Neural cell (in vitro differentiated cells): Measurements from ENCODE around the gene TLE7. TPM values are rescaled to one million over a fixed set of nuclear protein-coding genes. Genes with fewer than 3 reads are reported as not detected.

Experiments used
- H2AFZ ChIP-seq: fragments of 200-600, 300-800 bp; sonication (generic), shearing (Covaris generic); 2 replicates; pipeline ENCODE4 v1.6.0; 2014; ENCODE audit warnings: low read depth, mild to moderate bottlenecking, antibody characterized with exemption, low read length, moderate library complexity
- H3F3A ChIP-seq: fragments of 200-600 bp; shearing (Covaris generic); 2 replicates; pipeline ENCODE4 v1.6.1; 2016; ENCODE audit warnings: mild to moderate bottlenecking, moderate library complexity, mixed read lengths, antibody characterized with exemption, low read length; ENCODE audit not compliant: insufficient read depth, poor library complexity, severe bottlenecking
- H3K27ac ChIP-seq: fragments of 200-600, 300-800 bp; sonication (generic), shearing (Covaris generic); 2 replicates; pipeline ENCODE4 v1.5.1; 2014; ENCODE audit warnings: mild to moderate bottlenecking, low read length, moderate library complexity
- H3K27me3 ChIP-seq: fragments of 300-800, 200-600 bp; sonication (generic), shearing (Covaris generic); 2 replicates; pipeline ENCODE4 v1.6.0; 2014; ENCODE audit warnings: mild to moderate bottlenecking, low read depth, low read length, moderate library complexity; ENCODE audit not compliant: insufficient read depth
- H3K36me3 ChIP-seq: fragments of 300-800, 200-600 bp; sonication (generic), shearing (Covaris generic); 2 replicates; pipeline ENCODE4 v1.5.1; 2014; ENCODE audit warnings: mild to moderate bottlenecking, antibody characterized with exemption, low read length, moderate library complexity; ENCODE audit not compliant: insufficient read depth
- H3K4me2 ChIP-seq: fragments of 300-800, 200-600 bp; sonication (generic), shearing (Covaris generic); 2 replicates; pipeline ENCODE4 v1.6.0; 2014; ENCODE audit warnings: mild to moderate bottlenecking, low read length
- H3K4me3 ChIP-seq: fragments of 300-800, 200-600 bp; sonication (generic), shearing (Covaris generic); 2 replicates; pipeline ENCODE4 v1.5.1; 2014; ENCODE audit warnings: mild to moderate bottlenecking, low read length, moderate library complexity
- H3K79me2 ChIP-seq: fragments of 200-600 bp; shearing (Covaris generic); replicated peaks from 2 replicates; pipeline ENCODE4 v1.6.0; 2014; ENCODE audit warnings: mild to moderate bottlenecking, low read length, moderate library complexity; ENCODE audit not compliant: insufficient read depth
- H3K9ac ChIP-seq: fragments of 300-800, 200-600 bp; sonication (generic), shearing (Covaris generic); 2 replicates; pipeline ENCODE4 v1.6.1; 2016; ENCODE audit warnings: mild to moderate bottlenecking, low read length, mixed read lengths
- H3K9me2 ChIP-seq: fragments of 200-600 bp; shearing (Covaris generic); 2 replicates; pipeline ENCODE4 v1.6.1; 2016; ENCODE audit warnings: mild to moderate bottlenecking, low read length, mixed read lengths; ENCODE audit not compliant: insufficient read depth
- H3K9me3 ChIP-seq: fragments of 200-600, 300-800 bp; sonication (generic), shearing (Covaris generic); 2 replicates; pipeline ENCODE4 v1.6.1; 2016; ENCODE audit warnings: mild to moderate bottlenecking, mixed run types, low read length, moderate library complexity, mixed read lengths
- H4K20me1 ChIP-seq: fragments of 200-600 bp; shearing (Covaris generic); 2 replicates; pipeline ENCODE4 v1.6.1; 2016; ENCODE audit warnings: mild to moderate bottlenecking, mixed run types; ENCODE audit not compliant: insufficient read depth
- CTCF ChIP-seq: fragments of 450-650 bp; IDR thresholded peaks from 2 replicates; pipeline ENCODE4 v1.5.1; 2014; ENCODE audit warnings: antibody characterized with exemption, mild to moderate bottlenecking, moderate library complexity; ENCODE audit not compliant: poor library complexity, severe bottlenecking
- EP300 ChIP-seq: fragments of 450-650 bp; conservative IDR thresholded peaks from 2 replicates; pipeline ENCODE4 v1.6.1; 2014; ENCODE audit warnings: antibody characterized with exemption, mild to moderate bottlenecking, moderate library complexity; ENCODE audit not compliant: poor library complexity, severe bottlenecking
- EZH2 ChIP-seq: fragments of 200-600, 300-800 bp; shearing (Covaris generic), sonication (generic); IDR thresholded peaks from 2 replicates; pipeline ENCODE4 v1.6.1; 2014; ENCODE audit warnings: antibody characterized with exemption, low read length, borderline replicate concordance, mild to moderate bottlenecking; ENCODE audit not compliant: insufficient read depth, poor library complexity, severe bottlenecking
- MXI1 ChIP-seq: fragments of 450-650 bp; conservative IDR thresholded peaks from 2 replicates; pipeline ENCODE4 v1.6.1; 2014; ENCODE audit warnings: antibody characterized with exemption, mild to moderate bottlenecking; ENCODE audit not compliant: poor library complexity, severe bottlenecking
- POLR2AphosphoS5 ChIP-seq: IDR thresholded peaks from 2 replicates; pipeline ENCODE4 v1.6.1; 2012
- RAD21 ChIP-seq: fragments of 450-650 bp; conservative IDR thresholded peaks from 2 replicates; pipeline ENCODE4 v1.6.1; 2014; ENCODE audit warnings: antibody characterized with exemption, mild to moderate bottlenecking, moderate library complexity
- SMC3 ChIP-seq: fragments of 450-650 bp; conservative IDR thresholded peaks from 2 replicates; pipeline ENCODE4 v1.6.1; 2014; ENCODE audit warnings: antibody characterized with exemption, mild to moderate bottlenecking, moderate library complexity; ENCODE audit not compliant: poor library complexity
- TAF1 ChIP-seq: IDR thresholded peaks from 2 replicates; pipeline ENCODE4 v1.6.1; 2012; ENCODE audit warnings: low read depth
- polyA plus RNA-seq: library from polyadenylated mRNA; depleted of rRNA; stranded (reverse); fragments of >200 nt; gene quantifications from 2 replicates; pipeline ENCODE4 v1.2.3, GENCODE V29; 2014
- TF ChIP-seq, protein P1 (sequence below): IDR thresholded peaks from 2 replicates; pipeline ENCODE4 v1.6.1; 2012; ENCODE audit warnings: borderline replicate concordance

TLE7 gene
- polyA plus RNA-seq, 1 donor from 2014 or later: not detected

GRCh38 chr16:71414038-71414437, 27.8 kb downstream of the TLE7 start:
- H3K4me3 ChIP-seq: no peak overlapping the region

DNA sequence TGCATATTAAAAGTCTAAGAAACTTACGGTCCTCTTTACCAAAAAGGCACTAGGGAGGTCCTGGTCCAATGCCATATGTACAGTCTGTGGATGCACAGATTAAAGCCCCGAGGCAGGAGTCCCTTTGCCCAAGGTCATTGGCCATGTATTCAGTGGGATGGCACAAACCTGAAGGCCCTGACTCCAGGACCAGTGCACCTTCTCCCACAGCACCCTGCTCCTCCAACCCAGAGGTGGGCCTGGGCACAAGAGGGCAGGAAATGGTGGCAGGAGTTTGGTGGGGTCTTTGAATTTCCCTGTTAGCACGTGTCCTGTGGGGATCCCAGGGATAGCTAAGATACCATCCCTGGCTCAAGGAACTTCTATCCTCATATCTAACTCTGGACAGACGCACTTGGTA, 28.5 kb downstream of the TLE7 start:
- TF ChIP-seq EP300 (no peak), MXI1 (no peak), CTCF (no peak), RAD21 (no peak), EZH2 (no peak), SMC3 (no peak), POLR2AphosphoS5 (no peak), TAF1 (no peak)
- TF ChIP-seq, protein P1, sequence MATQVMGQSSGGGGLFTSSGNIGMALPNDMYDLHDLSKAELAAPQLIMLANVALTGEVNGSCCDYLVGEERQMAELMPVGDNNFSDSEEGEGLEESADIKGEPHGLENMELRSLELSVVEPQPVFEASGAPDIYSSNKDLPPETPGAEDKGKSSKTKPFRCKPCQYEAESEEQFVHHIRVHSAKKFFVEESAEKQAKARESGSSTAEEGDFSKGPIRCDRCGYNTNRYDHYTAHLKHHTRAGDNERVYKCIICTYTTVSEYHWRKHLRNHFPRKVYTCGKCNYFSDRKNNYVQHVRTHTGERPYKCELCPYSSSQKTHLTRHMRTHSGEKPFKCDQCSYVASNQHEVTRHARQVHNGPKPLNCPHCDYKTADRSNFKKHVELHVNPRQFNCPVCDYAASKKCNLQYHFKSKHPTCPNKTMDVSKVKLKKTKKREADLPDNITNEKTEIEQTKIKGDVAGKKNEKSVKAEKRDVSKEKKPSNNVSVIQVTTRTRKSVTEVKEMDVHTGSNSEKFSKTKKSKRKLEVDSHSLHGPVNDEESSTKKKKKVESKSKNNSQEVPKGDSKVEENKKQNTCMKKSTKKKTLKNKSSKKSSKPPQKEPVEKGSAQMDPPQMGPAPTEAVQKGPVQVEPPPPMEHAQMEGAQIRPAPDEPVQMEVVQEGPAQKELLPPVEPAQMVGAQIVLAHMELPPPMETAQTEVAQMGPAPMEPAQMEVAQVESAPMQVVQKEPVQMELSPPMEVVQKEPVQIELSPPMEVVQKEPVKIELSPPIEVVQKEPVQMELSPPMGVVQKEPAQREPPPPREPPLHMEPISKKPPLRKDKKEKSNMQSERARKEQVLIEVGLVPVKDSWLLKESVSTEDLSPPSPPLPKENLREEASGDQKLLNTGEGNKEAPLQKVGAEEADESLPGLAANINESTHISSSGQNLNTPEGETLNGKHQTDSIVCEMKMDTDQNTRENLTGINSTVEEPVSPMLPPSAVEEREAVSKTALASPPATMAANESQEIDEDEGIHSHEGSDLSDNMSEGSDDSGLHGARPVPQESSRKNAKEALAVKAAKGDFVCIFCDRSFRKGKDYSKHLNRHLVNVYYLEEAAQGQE: no peak
- Histone ChIP-seq H3K9me3 (no peaks in the 10 kb centered on the region), H3K79me2 (no peaks in the 10 kb centered on the region), H3K9ac (no peak overlapping the region), H3F3A (no peaks in the 10 kb centered on the region), H3K27me3 (no peaks in the 10 kb centered on the region), H3K4me3 (no peak overlapping the region), H3K36me3 (no peaks in the 10 kb centered on the region), H3K27ac (no peak overlapping the region), H3K4me2 (no peak overlapping the region), H2AFZ (no peak overlapping the region), H3K9me2 (no peaks in the 10 kb centered on the region), H4K20me1 (no peaks in the 10 kb centered on the region)

More at GRCh38 chr16:71414038-71414437, 27.8 kb downstream of the TLE7 start:
- no peak overlapping the region for H3K4me2 ChIP-seq
- H3K36me3 ChIP-seq: no peaks in the 10 kb centered on the region
- no peak overlapping the region for H2AFZ ChIP-seq
- no peaks in the 10 kb centered on the region for H4K20me1 ChIP-seq
- H3K9ac ChIP-seq: no peak overlapping the region
- H3K27ac ChIP-seq: no peak overlapping the region
- H3K9me2 ChIP-seq: no peaks in the 10 kb centered on the region
- no peaks in the 10 kb centered on the region for H3F3A ChIP-seq
- H3K27me3 ChIP-seq: no peaks in the 10 kb centered on the region
- no peaks in the 10 kb centered on the region for H3K79me2 ChIP-seq
- TF ChIP-seq, protein P1: no peak
- TF ChIP-seq EP300: no peak
- no peak for TF ChIP-seq EZH2
- no peak for TF ChIP-seq RAD21
- TF ChIP-seq SMC3: no peak
- no peak for TF ChIP-seq CTCF
- no peak for TF ChIP-seq TAF1
- no peak for TF ChIP-seq MXI1
- no peak for TF ChIP-seq POLR2AphosphoS5
- no peaks in the 10 kb centered on the region for H3K9me3 ChIP-seq
